SK-N-MC (cell line): ENCODE measurements around the gene CHST14.

Source experiments
- FOXP2 ChIP-seq: optimal IDR thresholded peaks from 2 replicates; pipeline ENCODE3; 2011; ENCODE audit warnings: mild to moderate bottlenecking, moderate library complexity; ENCODE audit not compliant: insufficient read depth; ENCODE audit errors: extremely low read length, control extremely low read depth
- POLR2AphosphoS5 ChIP-seq: IDR thresholded peaks from 2 replicates; pipeline ENCODE4 v1.6.1; 2012; ENCODE audit warnings: mild to moderate bottlenecking, low read depth, low read length, borderline replicate concordance

DNA sequence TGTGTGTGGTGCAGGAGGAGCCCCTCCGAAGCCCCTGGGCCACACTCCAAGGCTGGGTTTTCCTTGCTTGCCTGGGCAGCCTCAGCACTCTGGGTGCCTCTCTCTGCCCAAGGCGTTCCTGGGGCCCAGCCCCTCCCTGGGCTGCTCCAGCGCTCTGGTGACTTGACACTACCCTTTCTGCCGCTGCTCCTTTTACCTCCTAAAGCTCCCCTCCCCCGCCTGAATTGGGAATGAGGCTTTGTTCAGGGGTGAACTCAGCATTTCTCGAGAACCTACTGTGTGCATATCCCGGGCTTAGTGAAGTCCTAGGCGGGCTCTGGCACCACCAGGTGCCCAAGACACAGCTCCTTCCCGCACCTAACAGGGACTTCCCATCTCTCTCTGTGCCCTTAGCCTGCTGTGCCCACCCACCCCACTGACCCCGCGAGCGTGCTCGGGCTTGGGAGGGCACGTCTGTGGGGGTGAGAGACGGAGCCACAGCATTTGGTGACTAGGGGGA, 31.3 kb upstream of the CHST14 start:
- TF ChIP-seq FOXP2 (no peak), POLR2AphosphoS5 (peak; percentile 13; the same call in 1 of the 2 replicates)
